ENCODE results near the gene ZC3H8.

GRCh38 chr2:112295407-112296078, 40.7 kb upstream of the ZC3H8 start:
- no peak for TF ChIP-seq CTCF (IDR thresholded peaks at IDR 0.05)
- TF ChIP-seq POLR2A (IDR thresholded peaks at IDR 0.05): no peak

Data from right lobe of liver (tissue), 4 donors.